GM12874 (cell line): ENCODE data around the gene AMDHD1.
A peak's percentile ranks its signal among the peaks of the same experiment; 100 is the strongest.

Experiments
- TF ChIP-seq, protein P1 (sequence below): IDR thresholded peaks from 2 replicates; pipeline ENCODE4 v1.5.1; 2011; ENCODE audit warnings: low read depth, mild to moderate bottlenecking, control low read depth, low read length, moderate library complexity; ENCODE audit not compliant: insufficient read depth

Gene AMDHD1, protein sequence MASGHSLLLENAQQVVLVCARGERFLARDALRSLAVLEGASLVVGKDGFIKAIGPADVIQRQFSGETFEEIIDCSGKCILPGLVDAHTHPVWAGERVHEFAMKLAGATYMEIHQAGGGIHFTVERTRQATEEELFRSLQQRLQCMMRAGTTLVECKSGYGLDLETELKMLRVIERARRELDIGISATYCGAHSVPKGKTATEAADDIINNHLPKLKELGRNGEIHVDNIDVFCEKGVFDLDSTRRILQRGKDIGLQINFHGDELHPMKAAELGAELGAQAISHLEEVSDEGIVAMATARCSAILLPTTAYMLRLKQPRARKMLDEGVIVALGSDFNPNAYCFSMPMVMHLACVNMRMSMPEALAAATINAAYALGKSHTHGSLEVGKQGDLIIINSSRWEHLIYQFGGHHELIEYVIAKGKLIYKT

DNA sequence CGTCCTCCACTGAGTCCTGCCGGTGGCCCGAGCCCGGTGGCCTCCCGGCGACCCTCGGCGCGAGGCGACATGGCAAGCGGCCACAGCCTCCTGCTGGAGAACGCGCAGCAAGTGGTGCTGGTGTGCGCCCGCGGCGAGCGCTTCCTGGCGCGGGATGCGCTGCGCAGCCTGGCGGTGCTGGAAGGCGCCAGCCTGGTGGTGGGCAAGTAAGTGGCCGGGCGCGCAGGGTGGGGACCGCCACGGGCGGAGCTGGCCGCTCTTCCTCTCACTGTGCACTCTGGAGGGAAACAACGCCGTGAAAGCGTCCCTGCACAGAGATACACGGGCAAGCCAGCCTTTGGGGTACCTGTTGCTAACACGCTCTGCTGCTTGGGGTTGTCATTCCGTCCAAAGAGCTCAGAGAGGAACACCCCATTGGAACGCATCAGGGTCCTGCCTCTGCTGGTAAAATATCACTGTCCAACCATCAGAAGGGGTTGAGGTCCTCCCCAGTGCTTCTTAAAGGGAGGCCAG is at the start of gene AMDHD1:
Gene AMDHD1, plus strand, starts transcription at position 2 of the 513 bp plus-strand sequence. Its CDS starts 68 bp downstream, at position 70.
- TF ChIP-seq, protein P1, sequence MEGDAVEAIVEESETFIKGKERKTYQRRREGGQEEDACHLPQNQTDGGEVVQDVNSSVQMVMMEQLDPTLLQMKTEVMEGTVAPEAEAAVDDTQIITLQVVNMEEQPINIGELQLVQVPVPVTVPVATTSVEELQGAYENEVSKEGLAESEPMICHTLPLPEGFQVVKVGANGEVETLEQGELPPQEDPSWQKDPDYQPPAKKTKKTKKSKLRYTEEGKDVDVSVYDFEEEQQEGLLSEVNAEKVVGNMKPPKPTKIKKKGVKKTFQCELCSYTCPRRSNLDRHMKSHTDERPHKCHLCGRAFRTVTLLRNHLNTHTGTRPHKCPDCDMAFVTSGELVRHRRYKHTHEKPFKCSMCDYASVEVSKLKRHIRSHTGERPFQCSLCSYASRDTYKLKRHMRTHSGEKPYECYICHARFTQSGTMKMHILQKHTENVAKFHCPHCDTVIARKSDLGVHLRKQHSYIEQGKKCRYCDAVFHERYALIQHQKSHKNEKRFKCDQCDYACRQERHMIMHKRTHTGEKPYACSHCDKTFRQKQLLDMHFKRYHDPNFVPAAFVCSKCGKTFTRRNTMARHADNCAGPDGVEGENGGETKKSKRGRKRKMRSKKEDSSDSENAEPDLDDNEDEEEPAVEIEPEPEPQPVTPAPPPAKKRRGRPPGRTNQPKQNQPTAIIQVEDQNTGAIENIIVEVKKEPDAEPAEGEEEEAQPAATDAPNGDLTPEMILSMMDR, result no peak; the same call in 1 of the 2 replicates

DNA sequence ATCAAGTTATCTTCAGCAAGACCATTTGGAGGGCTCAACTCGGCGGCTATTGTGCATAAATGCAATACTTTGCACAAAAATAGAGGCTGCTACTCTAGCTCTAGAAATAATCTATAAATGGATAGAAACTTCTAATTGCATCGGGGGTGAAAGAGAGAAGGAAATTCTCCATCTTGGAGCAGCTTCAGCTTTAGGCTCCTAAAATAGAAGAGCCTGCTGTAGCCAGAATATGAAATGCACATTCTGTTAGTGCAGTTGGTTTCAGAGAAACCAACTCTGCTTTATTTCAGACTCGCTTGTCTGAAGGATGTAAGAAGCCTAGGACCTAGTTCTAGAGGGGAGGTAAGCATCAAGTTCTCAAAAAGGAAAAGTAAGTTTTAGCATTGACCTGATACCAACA is 46.3 kb upstream of the AMDHD1 start:
- TF ChIP-seq, protein P1, result no peak

DNA sequence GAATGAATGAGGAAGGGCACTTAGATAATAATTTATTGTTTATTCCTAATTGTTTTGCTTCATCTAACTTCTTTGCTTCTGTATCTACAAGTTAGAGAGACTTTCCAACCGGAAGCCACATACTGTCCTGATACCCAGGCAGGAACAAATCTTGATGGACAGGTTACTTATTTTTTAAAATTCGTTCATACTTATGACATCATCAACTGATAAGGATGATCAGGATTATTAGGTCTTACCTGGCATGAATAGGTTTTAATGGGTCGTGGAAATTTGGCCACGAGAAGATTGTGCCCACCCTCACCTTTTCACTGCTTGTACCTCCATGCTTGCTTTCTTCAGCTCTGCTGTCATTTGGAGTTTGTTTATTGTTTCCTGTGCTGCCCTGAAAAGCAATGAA is 45.0 kb upstream of the AMDHD1 start:
- TF ChIP-seq, protein P1, result no peak

DNA sequence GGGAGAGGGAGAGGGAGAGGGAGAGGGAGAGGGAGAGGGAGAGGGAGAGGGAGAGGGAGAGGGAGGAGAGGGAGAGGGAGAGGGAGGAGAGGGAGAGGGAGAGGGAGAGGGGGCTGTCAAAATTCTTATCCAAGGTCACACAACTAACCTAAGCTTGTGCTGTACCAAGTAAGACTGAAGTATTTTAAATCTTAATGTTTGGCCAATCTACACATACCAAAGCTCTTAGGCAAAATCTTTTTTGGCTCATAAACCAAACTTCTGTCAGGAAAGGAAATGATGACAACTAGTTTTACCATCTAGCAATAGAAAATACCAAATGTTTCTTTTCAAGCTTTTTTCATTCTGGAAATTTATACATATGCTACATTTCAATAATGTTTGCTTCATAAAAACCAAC is 34.6 kb upstream of the AMDHD1 start:
- TF ChIP-seq, protein P1, result no peak

DNA sequence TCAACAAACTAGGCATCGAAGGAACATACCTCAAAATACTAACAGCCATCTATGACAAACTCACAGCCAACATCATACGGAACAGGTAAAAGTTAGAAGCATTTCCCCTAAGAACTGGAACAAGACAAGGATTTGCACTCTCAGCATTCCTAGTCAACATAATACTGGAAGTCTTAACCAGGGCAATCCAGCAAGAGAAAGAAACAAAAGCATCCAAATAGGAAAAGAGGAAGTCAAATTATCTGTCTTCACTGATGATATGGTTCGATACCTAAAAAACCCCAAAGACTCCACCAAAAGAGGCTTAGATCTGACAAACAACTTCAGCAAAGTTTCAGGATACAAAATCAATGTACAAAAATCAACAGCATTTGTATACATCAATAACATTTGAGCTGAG is 33.3 kb upstream of the AMDHD1 start:
- TF ChIP-seq, protein P1, result no peak

DNA sequence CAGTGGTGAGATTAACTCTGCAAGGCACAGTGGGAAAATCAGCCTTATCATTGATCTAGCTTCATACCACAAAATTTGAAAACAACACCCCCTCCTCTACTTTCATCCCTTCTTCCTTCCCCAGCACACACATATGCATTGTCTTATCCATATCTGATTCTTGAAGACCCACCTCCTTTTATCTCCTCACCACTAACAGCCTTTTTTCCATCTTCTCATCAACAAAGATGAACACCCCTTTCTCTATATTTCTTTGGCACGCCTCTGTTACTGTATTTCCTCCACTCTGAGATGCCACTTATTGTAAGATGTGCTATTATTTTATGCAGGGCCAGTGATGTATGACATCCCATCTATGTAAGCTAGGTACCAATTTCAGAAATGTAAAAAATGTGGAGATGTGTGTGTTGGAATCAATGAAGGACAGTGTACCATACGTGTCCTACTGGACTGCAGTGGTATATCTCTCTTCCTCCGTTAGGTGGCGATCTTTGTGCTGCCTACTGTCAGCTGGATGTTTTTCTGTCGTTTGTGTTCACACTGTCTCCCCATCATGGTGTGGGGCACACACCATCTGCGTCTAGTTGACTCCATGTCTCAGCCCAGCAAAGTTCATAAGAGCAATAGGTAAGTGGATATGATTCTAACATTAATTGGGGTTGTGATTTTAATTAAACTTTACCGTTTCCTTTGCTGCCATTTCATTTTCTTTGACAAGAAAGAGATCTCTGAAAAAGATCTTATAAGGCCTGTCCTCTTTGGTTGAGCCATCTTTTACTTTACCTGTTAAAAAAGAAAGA is 24.7 kb upstream of the AMDHD1 start:
- TF ChIP-seq, protein P1, result peak; percentile 84

DNA sequence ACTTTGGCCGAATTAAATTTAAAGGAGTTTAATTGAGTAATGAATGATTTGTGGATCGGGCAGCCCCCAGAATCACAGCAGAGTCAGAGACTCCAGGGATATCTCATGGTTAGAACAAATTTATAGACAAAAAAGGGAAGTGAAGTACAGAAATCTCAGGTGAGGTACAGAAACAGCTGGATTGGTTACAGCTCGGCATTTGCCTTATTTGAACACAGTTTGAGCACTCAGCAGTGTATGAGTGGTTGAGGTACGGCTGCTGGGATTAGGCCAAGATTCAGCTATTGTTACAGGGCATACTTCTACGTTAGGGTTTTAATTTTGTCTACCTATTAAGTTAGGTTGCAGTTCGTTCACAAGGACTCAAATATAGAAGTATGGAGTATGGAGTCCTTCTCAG is 24.0 kb upstream of the AMDHD1 start:
- TF ChIP-seq, protein P1, result no peak
